Measurements from ENCODE around the gene ARHGAP40. TPM values are rescaled to one million over a fixed set of nuclear protein-coding genes. Genes with fewer than 3 reads are reported as not detected.
"Not testable (repeated sequence)": the region's sequence is repeated elsewhere in the genome, so short reads cannot be mapped to it uniquely, and the experiment has no call there.

The ARHGAP40 gene
- total RNA-seq, 2 experiments from 2014 or later = not detected

- H3K9me3 Mint-ChIP-seq; H3K4me3 Mint-ChIP-seq; DNase-seq; H3K27ac Mint-ChIP-seq; H3K27me3 Mint-ChIP-seq; H3K36me3 Mint-ChIP-seq (ENCODE audit: low read depth); CTCF ChIA-PET; POLR2A ChIA-PET; H3K4me1 Mint-ChIP-seq: not testable (repeated sequence)
These were observed 9.2 kb upstream of the ARHGAP40 start for GRCh38 chr20:38592411-38592790.

- POLR2A ChIA-PET; CTCF ChIA-PET; H3K4me1 Mint-ChIP-seq; DNase-seq; H3K27ac Mint-ChIP-seq; H3K9me3 Mint-ChIP-seq; H3K4me3 Mint-ChIP-seq; H3K36me3 Mint-ChIP-seq (ENCODE audit: low read depth): not testable (repeated sequence)
- peaks cover 11% of the 10 kb centered on the region for H3K27me3 Mint-ChIP-seq
These were observed 7.3 kb upstream of the ARHGAP40 start for GRCh38 chr20:38594281-38594680.

- H3K36me3 Mint-ChIP-seq (ENCODE audit: low read depth); H3K27ac Mint-ChIP-seq; CTCF ChIA-PET; DNase-seq; H3K9me3 Mint-ChIP-seq; POLR2A ChIA-PET; H3K4me3 Mint-ChIP-seq; H3K4me1 Mint-ChIP-seq: not testable (repeated sequence)
- H3K27me3 Mint-ChIP-seq = peaks cover 18% of the 10 kb centered on the region
These were observed 5.7 kb upstream of the ARHGAP40 start for GRCh38 chr20:38595886-38596285.

GRCh38 chr20:38599410-38599882 is 2.2 kb upstream of the ARHGAP40 start:
- no peaks in the 10 kb centered on the region for H3K36me3 Mint-ChIP-seq (ENCODE audit: low read depth)
- no peak overlapping the region for H3K4me3 Mint-ChIP-seq
- no peak for DNase-seq
- ChIA-PET CTCF (no interaction called here), POLR2A (no interaction called here)
- H3K4me1 Mint-ChIP-seq = peaks cover 8% of the 10 kb centered on the region
- peaks cover 48% of the 10 kb centered on the region for H3K27me3 Mint-ChIP-seq
- H3K9me3 Mint-ChIP-seq = no peaks in the 10 kb centered on the region
- no peak overlapping the region for H3K27ac Mint-ChIP-seq

- POLR2A ChIA-PET = no interaction called here
- Mint-ChIP-seq H3K27me3 (peaks cover 52% of the 10 kb centered on the region), H3K4me3 (no peak overlapping the region), H3K27ac (no peak overlapping the region), H3K4me1 (peaks cover 8% of the 10 kb centered on the region), H3K36me3 (ENCODE audit: low read depth) (no peaks in the 10 kb centered on the region), H3K9me3 (no peaks in the 10 kb centered on the region)
- no peak for DNase-seq
- CTCF ChIA-PET = no interaction called here
These were observed 1.6 kb upstream of the ARHGAP40 start for GRCh38 chr20:38600057-38600456.

GRCh38 chr20:38602185-38602581 is 574 bp downstream of the ARHGAP40 start:
- ChIA-PET CTCF (no interaction called here), POLR2A (no interaction called here)
- no peaks in the 10 kb centered on the region for H3K9me3 Mint-ChIP-seq
- no peak overlapping the region for H3K27ac Mint-ChIP-seq
- peaks cover 63% of the 10 kb centered on the region for H3K27me3 Mint-ChIP-seq
- H3K36me3 Mint-ChIP-seq (ENCODE audit: low read depth) = no peaks in the 10 kb centered on the region
- no peak for DNase-seq
- peaks cover 8% of the 10 kb centered on the region for H3K4me1 Mint-ChIP-seq
- no peak overlapping the region for H3K4me3 Mint-ChIP-seq

GRCh38 chr20:38603286-38603685 is 1.7 kb downstream of the ARHGAP40 start:
- H3K4me1 Mint-ChIP-seq = peaks cover 8% of the 10 kb centered on the region
- peaks cover 64% of the 10 kb centered on the region for H3K27me3 Mint-ChIP-seq
- POLR2A ChIA-PET = no interaction called here
- H3K36me3 Mint-ChIP-seq (ENCODE audit: low read depth) = no peaks in the 10 kb centered on the region
- no peak overlapping the region for H3K27ac Mint-ChIP-seq
- no peak for DNase-seq
- H3K4me3 Mint-ChIP-seq = no peak overlapping the region
- CTCF ChIA-PET = interaction anchor here (1.1 kb wide), 1 partner anchor 12 kb away, joined by 4 read pairs; no protein-coding TSS in a partner anchor
- H3K9me3 Mint-ChIP-seq = no peaks in the 10 kb centered on the region

- Mint-ChIP-seq H3K9me3 (no peaks in the 10 kb centered on the region), H3K27ac (no peak overlapping the region), H3K27me3 (peaks cover 65% of the 10 kb centered on the region), H3K4me1 (peaks cover 8% of the 10 kb centered on the region), H3K36me3 (ENCODE audit: low read depth) (no peaks in the 10 kb centered on the region), H3K4me3 (no peak overlapping the region)
- POLR2A ChIA-PET = no interaction called here
- CTCF ChIA-PET = no interaction called here
- DNase-seq = no peak
These were observed 3.3 kb downstream of the ARHGAP40 start for GRCh38 chr20:38604873-38605303.

GRCh38 chr20:38607351-38607750 is 5.7 kb downstream of the ARHGAP40 start:
- peaks cover 47% of the 10 kb centered on the region for H3K27me3 Mint-ChIP-seq

GRCh38 chr20:38608188-38608587 is 6.6 kb downstream of the ARHGAP40 start:
- POLR2A ChIA-PET = no interaction called here
- no peak overlapping the region for H3K4me3 Mint-ChIP-seq
- no peak for DNase-seq
- H3K27ac Mint-ChIP-seq = no peak overlapping the region
- peaks cover 43% of the 10 kb centered on the region for H3K27me3 Mint-ChIP-seq
- no peaks in the 10 kb centered on the region for H3K36me3 Mint-ChIP-seq (ENCODE audit: low read depth)
- H3K9me3 Mint-ChIP-seq = no peaks in the 10 kb centered on the region
- no peaks in the 10 kb centered on the region for H3K4me1 Mint-ChIP-seq
- CTCF ChIA-PET = no interaction called here

More at GRCh38 chr20:38607351-38607750, 5.7 kb downstream of the ARHGAP40 start:
- CTCF ChIA-PET = no interaction called here
- peaks cover 1% of the 10 kb centered on the region for H3K4me1 Mint-ChIP-seq
- POLR2A ChIA-PET = no interaction called here
- H3K36me3 Mint-ChIP-seq (ENCODE audit: low read depth) = no peaks in the 10 kb centered on the region
- no peak overlapping the region for H3K4me3 Mint-ChIP-seq
- DNase-seq = no peak
- H3K9me3 Mint-ChIP-seq = no peaks in the 10 kb centered on the region
- no peak overlapping the region for H3K27ac Mint-ChIP-seq

GRCh38 chr20:38609815-38610214 is 8.2 kb downstream of the ARHGAP40 start:
- no peaks in the 10 kb centered on the region for H3K9me3 Mint-ChIP-seq
- H3K27ac Mint-ChIP-seq = no peak overlapping the region
- CTCF ChIA-PET = no interaction called here
- no peak overlapping the region for H3K4me3 Mint-ChIP-seq
- POLR2A ChIA-PET = no interaction called here
- no peaks in the 10 kb centered on the region for H3K36me3 Mint-ChIP-seq (ENCODE audit: low read depth)
- no peaks in the 10 kb centered on the region for H3K4me1 Mint-ChIP-seq
- DNase-seq = no peak
- peaks cover 33% of the 10 kb centered on the region for H3K27me3 Mint-ChIP-seq

GRCh38 chr20:38610521-38610920 is 8.9 kb downstream of the ARHGAP40 start:
- no peaks in the 10 kb centered on the region for H3K4me1 Mint-ChIP-seq
- H3K36me3 Mint-ChIP-seq (ENCODE audit: low read depth) = no peaks in the 10 kb centered on the region
- H3K27ac Mint-ChIP-seq = no peak overlapping the region
- no peaks in the 10 kb centered on the region for H3K9me3 Mint-ChIP-seq
- ChIA-PET POLR2A (no interaction called here), CTCF (no interaction called here)
- H3K4me3 Mint-ChIP-seq = no peak overlapping the region
- H3K27me3 Mint-ChIP-seq = peaks cover 28% of the 10 kb centered on the region
- no peak for DNase-seq

GRCh38 chr20:38612751-38613515 is 11.3 kb downstream of the ARHGAP40 start:
- no peaks in the 10 kb centered on the region for H3K9me3 Mint-ChIP-seq
- DNase-seq = no peak

GRCh38 chr20:38615283-38615682 is 13.7 kb downstream of the ARHGAP40 start:
- Mint-ChIP-seq H3K4me1 (no peaks in the 10 kb centered on the region), H3K27me3 (peaks cover 13% of the 10 kb centered on the region), H3K9me3 (no peaks in the 10 kb centered on the region), H3K4me3 (no peak overlapping the region), H3K27ac (no peak overlapping the region), H3K36me3 (ENCODE audit: low read depth) (no peaks in the 10 kb centered on the region)
- POLR2A ChIA-PET = no interaction called here
- DNase-seq = no peak
- CTCF ChIA-PET = interaction anchor here (1.4 to 1.8 kb wide), 2 partner anchors 12 to 19 kb away, joined by 3 to 4 read pairs; no protein-coding TSS in a partner anchor

More at GRCh38 chr20:38612751-38613515, 11.3 kb downstream of the ARHGAP40 start:
- CTCF ChIA-PET = no interaction called here
- no peaks in the 10 kb centered on the region for H3K36me3 Mint-ChIP-seq (ENCODE audit: low read depth)
- H3K27me3 Mint-ChIP-seq = peaks cover 13% of the 10 kb centered on the region
- H3K4me3 Mint-ChIP-seq = no peak overlapping the region
- no peak overlapping the region for H3K27ac Mint-ChIP-seq
- POLR2A ChIA-PET = no interaction called here
- H3K4me1 Mint-ChIP-seq = no peaks in the 10 kb centered on the region
